HG02642 (cell line): ENCODE results near the gene MEPE.
A peak's percentile ranks its signal among the peaks of the same experiment; 100 is the strongest.

ENCODE experiments used
- ATAC-seq: cut with Tn5 transposase; IDR thresholded peaks from one replicate; pipeline ENCODE4 v1.9.1; 2021; ENCODE audit warnings: mild to moderate bottlenecking; ENCODE audit not compliant: unreplicated experiment, poor library complexity

Gene MEPE

DNA sequence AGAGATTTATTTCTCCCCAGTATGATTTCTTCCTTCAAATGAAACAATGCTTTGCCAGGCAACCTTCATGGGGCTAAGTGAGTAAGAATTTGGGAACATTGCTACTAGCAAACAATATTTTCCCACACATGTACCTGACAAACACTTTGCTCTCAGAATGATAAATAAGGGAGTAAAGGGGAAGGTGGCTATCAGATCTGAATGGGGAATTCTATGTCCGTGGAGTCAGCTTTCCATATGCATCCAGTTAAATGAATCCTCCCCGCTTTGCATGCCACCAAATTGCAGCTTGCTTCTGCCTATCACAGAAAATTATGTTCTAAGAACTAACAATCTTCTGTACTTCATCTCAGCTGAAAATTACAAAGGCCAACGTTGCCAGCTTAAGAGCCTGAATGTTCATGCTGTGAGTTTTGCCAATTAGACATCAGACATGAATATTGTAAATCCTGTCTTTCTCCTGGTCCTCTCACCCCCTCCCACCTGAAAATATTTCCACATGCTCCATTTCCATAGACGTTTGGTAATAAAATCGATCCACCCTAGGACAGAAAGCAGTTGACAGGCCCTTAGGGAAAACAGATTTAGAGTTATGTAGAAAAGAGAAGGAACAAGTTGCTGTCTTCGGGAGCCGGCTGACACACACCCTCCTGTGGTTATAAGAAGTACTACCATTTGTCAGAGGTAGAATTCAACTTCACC, 6.3 kb downstream of the MEPE start:
- no peak for ATAC-seq

DNA sequence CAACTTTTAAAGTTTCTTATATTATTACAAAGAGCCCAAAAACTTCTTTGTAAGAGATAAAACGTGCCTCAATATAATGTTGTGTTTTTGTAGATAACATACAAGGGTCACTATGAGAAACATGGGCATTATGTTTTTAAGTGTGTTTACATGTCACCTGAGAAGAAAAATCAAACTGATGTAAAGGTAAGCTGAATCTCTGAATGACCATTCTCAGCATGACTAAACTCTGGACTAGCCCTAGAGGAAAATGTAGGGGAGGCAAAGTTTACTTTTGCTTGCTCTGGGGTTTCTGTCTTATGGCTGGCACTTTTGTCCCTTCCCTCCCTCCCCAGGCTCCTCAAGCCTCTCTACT, 6.8 kb downstream of the MEPE start:
- no peak for ATAC-seq

DNA sequence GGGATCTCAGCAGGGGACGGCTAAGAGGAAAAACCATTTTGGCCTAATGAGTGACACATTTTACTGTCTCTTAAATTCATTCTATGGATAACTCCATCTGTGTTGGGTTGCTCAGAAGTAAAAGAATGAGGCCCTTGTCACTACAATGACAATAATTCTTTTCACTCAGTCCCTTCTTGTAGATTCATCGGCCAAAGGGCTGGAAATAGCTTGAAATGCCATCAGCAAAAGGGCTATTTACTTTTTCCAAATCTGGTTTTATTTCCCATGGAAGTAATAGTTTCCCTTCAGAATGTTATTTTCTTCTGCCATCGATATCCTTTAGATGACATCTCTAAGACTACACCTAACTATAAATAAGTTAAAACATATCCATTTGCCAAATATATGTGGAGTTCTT, 7.4 kb downstream of the MEPE start:
- no peak for ATAC-seq

DNA sequence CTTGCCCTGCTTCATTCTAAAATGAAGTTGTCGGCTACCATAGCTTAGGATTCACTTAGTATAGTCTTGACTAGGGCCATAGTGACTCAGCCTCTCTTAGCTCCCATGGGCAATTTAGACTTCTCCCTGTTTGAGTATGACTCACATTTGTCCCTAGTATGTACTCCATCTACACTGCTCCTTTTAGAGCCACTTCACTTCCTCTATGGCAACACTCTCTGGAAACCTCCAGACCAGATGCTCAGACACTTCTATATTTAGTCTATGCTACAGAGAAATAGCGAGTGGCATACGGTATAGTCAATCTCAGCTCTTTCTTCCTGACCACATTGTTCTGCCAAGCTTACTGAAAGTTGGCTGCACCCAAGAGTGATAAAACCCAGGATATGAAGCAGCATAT, 11.2 kb downstream of the MEPE start:
- ATAC-seq, result no peak

DNA sequence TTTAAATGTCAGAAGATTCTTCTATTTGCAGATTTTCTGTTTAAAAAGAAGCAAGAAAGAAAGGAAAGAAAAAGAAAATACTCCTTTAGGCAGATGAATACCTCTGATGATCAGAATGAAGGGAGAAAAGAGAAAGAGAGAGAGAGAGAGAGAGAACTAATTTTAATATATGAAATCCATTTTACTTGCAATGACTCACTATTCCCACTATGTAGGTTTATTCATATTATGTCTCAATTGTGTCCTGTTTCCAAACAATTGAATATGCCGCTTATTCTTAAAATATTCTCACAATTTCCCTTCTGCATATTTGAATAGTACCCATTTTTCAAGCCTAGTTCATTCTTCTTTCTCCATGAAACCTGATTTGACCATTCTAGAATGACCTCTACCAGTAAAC, 11.7 kb downstream of the MEPE start:
- ATAC-seq, result no peak

DNA sequence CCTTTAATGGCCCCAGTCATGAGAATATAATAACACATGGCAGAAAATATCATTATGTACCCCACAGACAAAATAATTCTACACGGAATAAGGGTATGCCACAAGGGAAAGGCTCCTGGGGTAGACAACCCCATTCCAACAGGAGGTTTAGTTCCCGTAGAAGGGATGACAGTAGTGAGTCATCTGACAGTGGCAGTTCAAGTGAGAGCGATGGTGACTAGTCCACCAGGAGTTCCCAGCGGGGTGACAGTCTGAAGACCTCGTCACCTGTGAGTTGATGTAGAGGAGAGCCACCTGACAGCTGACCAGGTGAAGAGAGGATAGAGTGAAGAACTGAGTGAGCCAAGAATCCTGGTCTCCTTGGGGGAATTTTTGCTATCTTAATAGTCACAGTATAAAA, 13.5 kb downstream of the MEPE start:
- ATAC-seq, result no peak

DNA sequence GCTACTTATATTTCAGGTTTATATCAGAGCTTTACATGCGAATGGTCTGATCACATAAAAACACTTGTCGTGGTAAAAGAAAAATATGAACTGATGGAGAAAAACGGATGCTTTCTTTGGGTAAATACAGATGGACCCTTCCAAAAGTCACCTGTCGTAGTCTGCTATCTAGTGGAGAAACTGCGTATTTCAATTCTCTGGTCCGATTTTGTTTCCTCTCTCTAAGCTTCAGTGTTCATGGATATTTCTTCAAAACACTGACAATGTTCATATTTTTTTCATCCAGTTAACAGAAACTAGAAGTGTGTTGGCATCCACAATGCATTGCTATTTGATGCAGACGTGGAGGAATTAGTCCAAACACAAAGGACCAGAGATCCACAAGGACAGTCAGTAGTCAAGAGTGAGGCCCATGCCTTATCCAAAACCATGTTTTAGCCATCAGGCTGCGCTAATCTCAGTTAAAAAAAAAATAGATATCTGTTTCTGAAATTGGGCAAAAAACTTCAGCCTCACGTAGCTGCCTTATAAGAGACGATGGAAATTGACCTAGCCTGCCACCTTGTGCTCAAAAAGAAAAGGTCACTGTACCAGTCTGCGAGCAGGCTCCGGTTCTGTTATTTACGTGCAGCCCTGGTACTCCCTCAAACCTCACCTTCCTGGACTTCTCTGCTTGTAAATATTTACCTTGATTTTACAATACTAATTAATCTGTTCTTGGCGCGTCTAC, 16.0 kb downstream of the MEPE start:
- ATAC-seq, result peak; percentile 95

GRCh38 chr4:87849612-87850011, 16.8 kb downstream of the MEPE start:
- ATAC-seq, result no peak

- ATAC-seq, result no peak
Observed at GRCh38 chr4:87851332-87851731, 18.6 kb downstream of the MEPE start.

DNA sequence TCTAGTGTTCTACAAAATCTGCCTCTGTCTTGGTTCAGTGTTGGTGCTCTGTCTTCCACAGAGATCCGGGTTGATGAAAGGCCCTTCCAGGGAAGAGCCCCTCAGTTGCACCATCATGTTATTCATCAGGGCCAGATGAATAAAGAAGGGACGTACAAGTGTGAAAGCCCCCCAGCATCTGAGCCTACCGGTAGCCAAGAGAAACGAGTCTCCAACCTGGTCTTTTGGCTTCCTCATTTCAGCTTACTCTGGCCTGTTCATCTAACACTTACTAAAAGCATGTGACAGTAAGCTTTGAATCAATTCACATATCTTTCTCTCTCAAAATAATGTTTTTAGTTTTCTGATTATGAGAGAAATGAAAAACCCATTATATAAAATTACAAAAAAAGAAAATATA, 19.2 kb downstream of the MEPE start:
- no peak for ATAC-seq

DNA sequence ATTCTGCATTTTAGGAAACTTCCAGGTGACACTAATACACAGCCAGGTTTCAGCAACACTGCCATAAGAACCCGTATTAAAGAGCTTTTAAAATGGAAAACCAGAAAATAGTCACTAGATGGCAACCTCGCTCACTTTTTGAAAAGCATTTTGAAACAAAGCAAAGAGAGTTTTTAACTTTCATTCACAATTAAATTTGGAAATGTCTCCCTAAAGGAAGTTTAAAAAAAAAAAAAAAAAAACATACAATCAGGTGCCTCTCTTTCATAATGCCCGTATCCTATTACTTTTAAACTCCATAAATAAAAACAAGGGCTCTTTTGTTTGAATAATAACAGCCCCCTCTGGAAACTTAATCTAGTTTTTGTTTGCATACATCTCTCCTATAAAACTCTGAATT, 20.3 kb downstream of the MEPE start:
- ATAC-seq, result no peak

GRCh38 chr4:87853891-87854290, 21.1 kb downstream of the MEPE start:
- ATAC-seq, result no peak

- ATAC-seq, result no peak
Observed at GRCh38 chr4:87855559-87855958, 22.8 kb downstream of the MEPE start.

DNA sequence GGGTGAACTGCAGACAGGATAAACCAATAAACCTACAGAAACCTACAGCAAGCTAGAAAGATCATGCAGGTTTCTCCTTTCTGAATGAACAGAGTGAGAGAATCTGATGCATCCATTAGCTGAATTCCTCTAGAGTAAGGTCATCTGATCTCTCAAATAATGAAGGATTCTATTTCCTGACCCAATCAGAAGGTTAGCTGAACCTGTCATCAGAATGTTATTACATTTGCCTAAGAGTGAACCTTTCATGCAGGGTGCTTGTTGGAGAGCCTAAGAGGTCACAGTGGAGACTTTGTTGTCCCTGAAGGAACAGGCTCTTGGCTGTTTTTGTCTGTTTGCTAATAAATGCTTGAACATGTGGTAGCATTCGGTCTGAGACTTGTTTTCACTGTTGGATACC, 24.0 kb downstream of the MEPE start:
- ATAC-seq, result no peak

DNA sequence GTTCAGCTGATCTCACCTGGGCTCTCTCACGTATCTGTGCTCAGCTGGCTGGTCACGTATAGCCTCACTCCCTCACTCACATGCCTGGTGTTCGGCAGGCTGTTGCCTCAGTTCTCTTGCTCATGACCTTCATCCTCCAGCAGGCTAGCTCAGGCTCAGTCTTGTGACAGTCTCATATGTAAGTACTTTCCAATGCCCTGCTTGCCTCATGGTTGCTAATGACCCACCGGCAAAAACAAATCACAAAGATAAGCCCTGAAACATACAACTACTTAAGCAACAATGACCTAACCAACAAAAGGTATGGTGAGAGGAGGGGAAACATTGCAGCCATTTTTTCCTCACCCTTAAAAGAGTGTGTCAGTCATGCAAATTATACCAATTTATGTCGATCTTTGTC, 25.0 kb downstream of the MEPE start:
- no peak for ATAC-seq

GRCh38 chr4:87862236-87862635, 29.5 kb downstream of the MEPE start:
- no peak for ATAC-seq

GRCh38 chr4:87863486-87863885, 30.7 kb downstream of the MEPE start:
- ATAC-seq, result no peak

DNA sequence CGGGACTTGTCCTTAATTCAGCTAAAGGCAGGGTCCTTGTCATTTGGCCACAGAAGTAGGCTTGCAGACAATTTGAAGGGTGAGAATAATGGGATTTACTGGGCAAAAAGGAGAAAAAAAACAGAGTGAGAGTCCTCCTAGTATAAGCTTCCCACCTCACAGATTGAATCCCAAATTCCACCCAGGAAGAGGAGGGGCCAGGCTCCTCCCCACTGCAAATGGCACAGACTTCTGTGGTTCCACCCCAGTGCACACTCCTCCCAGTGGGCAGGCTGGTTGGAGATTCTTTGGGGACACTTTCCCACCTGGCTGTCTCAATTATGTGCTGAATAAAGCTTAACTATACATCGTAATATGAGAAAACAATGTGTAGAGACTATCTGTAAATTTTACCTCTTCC, 31.6 kb downstream of the MEPE start:
- no peak for ATAC-seq

DNA sequence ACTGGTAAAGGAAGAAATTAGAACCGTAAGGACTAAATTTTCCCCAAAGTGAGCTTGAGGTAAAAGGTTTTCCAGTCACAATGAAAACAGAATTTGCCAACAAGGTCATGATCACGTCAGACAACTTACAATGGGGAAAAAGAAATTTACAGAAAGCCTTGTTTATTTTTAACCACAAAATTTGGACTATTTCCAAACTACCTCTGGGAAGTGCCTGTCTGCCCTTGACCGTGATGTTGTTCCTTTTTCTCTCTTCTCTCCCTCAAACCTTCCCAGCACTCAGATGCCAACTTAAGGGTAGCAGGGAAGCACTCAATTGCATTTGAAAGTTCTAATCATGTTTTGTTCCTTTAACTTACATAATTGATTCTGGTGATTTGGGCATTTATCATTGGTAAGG, 32.5 kb downstream of the MEPE start:
- no peak for ATAC-seq

- ATAC-seq, result no peak
Observed at GRCh38 chr4:87865960-87866598, 33.3 kb downstream of the MEPE start.

- no peak for ATAC-seq
Observed at GRCh38 chr4:87868522-87868921, 35.8 kb downstream of the MEPE start.

- no peak for ATAC-seq
Observed at GRCh38 chr4:87872028-87872427, 39.3 kb downstream of the MEPE start.
